ENCODE measurements around the gene TOX3.

TOX3 gene

DNA sequence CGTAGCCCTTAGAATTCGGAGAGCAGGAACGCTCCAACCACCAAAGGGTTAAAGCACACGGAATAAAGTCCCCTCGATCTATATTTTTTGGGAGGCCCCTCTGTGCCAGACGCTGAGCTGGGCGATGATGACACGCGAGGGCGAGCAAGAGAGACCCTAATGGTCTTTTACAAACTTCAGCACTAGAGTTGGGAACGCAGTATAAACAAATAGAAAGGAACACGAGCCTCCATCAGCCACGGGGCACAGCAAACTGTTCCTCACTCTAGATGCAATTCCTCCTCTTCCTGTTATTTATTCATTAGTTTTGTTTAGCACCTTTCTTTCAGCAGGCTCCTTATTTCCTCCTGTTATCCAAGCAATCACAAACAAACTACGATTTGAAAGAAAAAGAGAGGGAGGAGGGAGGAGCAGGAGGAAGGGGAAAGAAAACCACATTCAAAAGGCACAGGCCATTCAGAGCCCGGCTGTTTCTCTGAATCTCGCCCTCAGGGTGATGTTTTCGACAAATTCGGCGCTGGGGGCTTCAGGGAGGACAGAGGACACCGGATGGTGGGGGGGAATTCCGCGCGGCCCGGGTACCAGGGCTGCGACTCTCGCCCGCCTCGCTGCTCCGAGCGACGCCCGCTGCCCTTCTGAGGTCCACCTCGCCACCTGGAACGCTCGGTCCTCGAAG is 1.6 kb downstream of the TOX3 start:
- H3F3A ChIP-seq (ENCODE audit: insufficient read depth, low read length), result no peaks in the 10 kb centered on the region
- H3K9me2 ChIP-seq (ENCODE audit: low read depth, low read length), result no peaks in the 10 kb centered on the region
- no peaks in the 10 kb centered on the region for H3K79me2 ChIP-seq (ENCODE audit: insufficient read depth, low read length)
- no peaks in the 10 kb centered on the region for H3K36me3 ChIP-seq (ENCODE audit: insufficient read depth, low read length)
- H3K4me1 ChIP-seq (ENCODE audit: insufficient read depth, low read length, severe bottlenecking), result no peaks in the 10 kb centered on the region
- H3K9ac ChIP-seq (ENCODE audit: low read length), result no peak overlapping the region
- H3K27me3 ChIP-seq (ENCODE audit: insufficient read depth, low read length), result no peaks in the 10 kb centered on the region
- no peaks in the 10 kb centered on the region for H3K9me3 ChIP-seq (ENCODE audit: low read length)
- H2AFZ ChIP-seq (ENCODE audit: low read length), result no peak overlapping the region
- no peak overlapping the region for H3K4me3 ChIP-seq (ENCODE audit: low read depth, low read length, poor library complexity, severe bottlenecking)
- H4K20me1 ChIP-seq (ENCODE audit: insufficient read depth, low read length), result no peaks in the 10 kb centered on the region
- no peak overlapping the region for H3K4me2 ChIP-seq (ENCODE audit: low read length)
- H3K27ac ChIP-seq (ENCODE audit: low read depth, low read length, poor library complexity, severe bottlenecking), result no peak overlapping the region
- TF ChIP-seq, protein P1, sequence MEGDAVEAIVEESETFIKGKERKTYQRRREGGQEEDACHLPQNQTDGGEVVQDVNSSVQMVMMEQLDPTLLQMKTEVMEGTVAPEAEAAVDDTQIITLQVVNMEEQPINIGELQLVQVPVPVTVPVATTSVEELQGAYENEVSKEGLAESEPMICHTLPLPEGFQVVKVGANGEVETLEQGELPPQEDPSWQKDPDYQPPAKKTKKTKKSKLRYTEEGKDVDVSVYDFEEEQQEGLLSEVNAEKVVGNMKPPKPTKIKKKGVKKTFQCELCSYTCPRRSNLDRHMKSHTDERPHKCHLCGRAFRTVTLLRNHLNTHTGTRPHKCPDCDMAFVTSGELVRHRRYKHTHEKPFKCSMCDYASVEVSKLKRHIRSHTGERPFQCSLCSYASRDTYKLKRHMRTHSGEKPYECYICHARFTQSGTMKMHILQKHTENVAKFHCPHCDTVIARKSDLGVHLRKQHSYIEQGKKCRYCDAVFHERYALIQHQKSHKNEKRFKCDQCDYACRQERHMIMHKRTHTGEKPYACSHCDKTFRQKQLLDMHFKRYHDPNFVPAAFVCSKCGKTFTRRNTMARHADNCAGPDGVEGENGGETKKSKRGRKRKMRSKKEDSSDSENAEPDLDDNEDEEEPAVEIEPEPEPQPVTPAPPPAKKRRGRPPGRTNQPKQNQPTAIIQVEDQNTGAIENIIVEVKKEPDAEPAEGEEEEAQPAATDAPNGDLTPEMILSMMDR (IDR thresholded peaks at IDR 0.05; ENCODE audit: low read length), result no peak
- no peak for TF ChIP-seq EZH2 (IDR thresholded peaks at IDR 0.05; ENCODE audit: borderline replicate concordance, low read length)

DNA sequence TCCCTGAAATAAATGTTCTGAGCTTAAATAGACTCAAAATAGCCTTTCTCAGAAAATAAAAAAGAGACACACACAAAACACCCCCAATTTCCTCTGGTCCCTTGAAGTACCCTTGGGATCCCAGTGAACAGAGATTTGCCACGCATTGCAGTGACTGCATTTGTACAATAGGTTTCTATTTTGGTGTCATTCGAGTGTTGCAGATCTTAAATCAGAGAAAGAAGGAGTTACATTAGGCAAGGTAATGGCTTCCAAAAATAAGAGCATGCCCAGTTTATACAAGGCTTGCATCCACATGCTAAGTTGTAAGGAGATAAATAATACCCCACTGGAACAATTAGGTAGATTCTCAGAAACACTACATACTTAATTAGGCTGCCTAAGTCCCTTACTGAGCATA is 2.2 kb downstream of the TOX3 start:
- Histone ChIP-seq H3K4me2 (ENCODE audit: low read length) (no peak overlapping the region), H3K4me1 (ENCODE audit: insufficient read depth, low read length, severe bottlenecking) (no peaks in the 10 kb centered on the region), H3K9ac (ENCODE audit: low read length) (no peak overlapping the region), H3F3A (ENCODE audit: insufficient read depth, low read length) (no peaks in the 10 kb centered on the region), H3K36me3 (ENCODE audit: insufficient read depth, low read length) (no peaks in the 10 kb centered on the region), H3K9me2 (ENCODE audit: low read depth, low read length) (no peaks in the 10 kb centered on the region), H3K27me3 (ENCODE audit: insufficient read depth, low read length) (no peaks in the 10 kb centered on the region), H4K20me1 (ENCODE audit: insufficient read depth, low read length) (no peaks in the 10 kb centered on the region), H3K4me3 (ENCODE audit: low read depth, low read length, poor library complexity, severe bottlenecking) (no peak overlapping the region), H3K79me2 (ENCODE audit: insufficient read depth, low read length) (no peaks in the 10 kb centered on the region), H2AFZ (ENCODE audit: low read length) (no peak overlapping the region), H3K27ac (ENCODE audit: low read depth, low read length, poor library complexity, severe bottlenecking) (no peak overlapping the region), H3K9me3 (ENCODE audit: low read length) (no peaks in the 10 kb centered on the region)
- TF ChIP-seq, protein P1 (IDR thresholded peaks at IDR 0.05; ENCODE audit: low read length), result no peak

DNA sequence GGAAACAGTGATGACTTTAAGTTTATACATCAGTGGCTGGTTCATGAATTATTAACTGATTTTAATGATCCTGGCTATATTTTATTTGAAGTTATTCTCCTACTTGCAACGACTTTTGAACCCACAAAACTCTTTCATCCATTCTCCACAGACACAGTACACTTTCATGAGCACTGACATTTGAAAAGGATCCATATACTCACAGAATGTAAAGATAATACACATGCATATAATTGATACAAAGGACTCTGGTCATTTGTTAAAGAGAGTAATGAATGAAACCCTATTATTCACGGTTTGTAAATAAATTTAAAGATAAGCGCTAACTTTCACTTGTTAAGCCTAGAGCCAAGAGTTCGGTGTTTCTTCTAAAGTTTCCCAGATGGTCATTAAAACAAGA is 3.3 kb downstream of the TOX3 start:
- no peaks in the 10 kb centered on the region for H3K36me3 ChIP-seq (ENCODE audit: insufficient read depth, low read length)
- H3K9me2 ChIP-seq (ENCODE audit: low read depth, low read length), result no peaks in the 10 kb centered on the region
- H3K9me3 ChIP-seq (ENCODE audit: low read length), result no peaks in the 10 kb centered on the region
- no peaks in the 10 kb centered on the region for H3K4me1 ChIP-seq (ENCODE audit: insufficient read depth, low read length, severe bottlenecking)
- H3K27ac ChIP-seq (ENCODE audit: low read depth, low read length, poor library complexity, severe bottlenecking), result no peak overlapping the region
- H3K9ac ChIP-seq (ENCODE audit: low read length), result no peak overlapping the region
- H3K79me2 ChIP-seq (ENCODE audit: insufficient read depth, low read length), result no peaks in the 10 kb centered on the region
- no peak overlapping the region for H3K4me2 ChIP-seq (ENCODE audit: low read length)
- no peaks in the 10 kb centered on the region for H3F3A ChIP-seq (ENCODE audit: insufficient read depth, low read length)
- no peak for TF ChIP-seq EZH2 (IDR thresholded peaks at IDR 0.05; ENCODE audit: borderline replicate concordance, low read length)
- TF ChIP-seq, protein P1 (IDR thresholded peaks at IDR 0.05; ENCODE audit: low read length), result no peak
- H3K27me3 ChIP-seq (ENCODE audit: insufficient read depth, low read length), result no peaks in the 10 kb centered on the region
- no peak overlapping the region for H2AFZ ChIP-seq (ENCODE audit: low read length)
- no peak overlapping the region for H3K4me3 ChIP-seq (ENCODE audit: low read depth, low read length, poor library complexity, severe bottlenecking)
- no peaks in the 10 kb centered on the region for H4K20me1 ChIP-seq (ENCODE audit: insufficient read depth, low read length)

Measured in OCI-LY1 (cell line).